Medulla oblongata (tissue), 1 donor: Measurements from ENCODE around the gene KRTAP12-4.
"Not testable (repeated sequence)": the region's sequence is repeated elsewhere in the genome, so short reads cannot be mapped to it uniquely, and the experiment has no call there.

ENCODE experiments used
- DNase-seq: peaks from one replicate; pipeline ENCODE4 v3.0.0-alpha.2; 2015; ENCODE audit errors: extremely low spot score

KRTAP12-4 gene

DNA sequence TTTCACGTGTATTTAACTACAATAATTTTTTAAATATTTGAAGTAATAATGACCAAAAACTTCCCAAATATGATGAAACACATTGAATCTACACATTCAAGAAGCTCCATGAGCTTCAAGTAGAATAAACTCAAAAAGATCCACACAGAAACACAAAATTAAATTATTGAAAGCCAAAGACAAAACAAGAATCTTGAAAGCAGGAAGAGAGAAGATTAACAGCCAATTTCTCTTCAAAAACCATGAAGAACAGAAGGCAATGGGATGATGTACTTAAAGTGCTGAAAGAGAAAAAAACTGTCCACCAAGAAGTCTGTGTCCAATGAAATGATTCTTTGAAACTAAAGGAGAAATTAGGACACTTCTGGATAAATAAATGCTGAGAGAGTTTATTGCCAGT, 22.4 kb downstream of the KRTAP12-4 start:
- no peak for DNase-seq

DNA sequence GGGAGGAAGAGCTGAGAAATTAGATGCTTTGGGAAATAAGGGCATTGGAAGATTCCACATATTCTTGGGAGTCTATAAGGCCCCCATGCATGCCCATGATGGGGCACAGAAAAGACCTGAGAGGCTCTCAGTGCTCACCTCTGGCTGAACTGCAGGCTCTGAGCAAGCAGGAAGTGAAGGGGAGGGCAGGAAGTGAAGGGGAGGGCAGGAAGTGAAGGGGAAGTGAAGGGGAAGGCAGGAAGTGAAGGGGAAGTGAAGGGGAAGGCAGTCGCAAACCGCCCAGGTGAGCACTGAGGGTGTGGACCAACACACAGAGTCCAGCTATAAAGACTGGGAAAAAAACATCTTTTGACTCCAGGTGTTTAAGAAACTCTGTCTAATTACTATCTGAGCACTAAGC, 24.0 kb downstream of the KRTAP12-4 start:
- no peak for DNase-seq

DNA sequence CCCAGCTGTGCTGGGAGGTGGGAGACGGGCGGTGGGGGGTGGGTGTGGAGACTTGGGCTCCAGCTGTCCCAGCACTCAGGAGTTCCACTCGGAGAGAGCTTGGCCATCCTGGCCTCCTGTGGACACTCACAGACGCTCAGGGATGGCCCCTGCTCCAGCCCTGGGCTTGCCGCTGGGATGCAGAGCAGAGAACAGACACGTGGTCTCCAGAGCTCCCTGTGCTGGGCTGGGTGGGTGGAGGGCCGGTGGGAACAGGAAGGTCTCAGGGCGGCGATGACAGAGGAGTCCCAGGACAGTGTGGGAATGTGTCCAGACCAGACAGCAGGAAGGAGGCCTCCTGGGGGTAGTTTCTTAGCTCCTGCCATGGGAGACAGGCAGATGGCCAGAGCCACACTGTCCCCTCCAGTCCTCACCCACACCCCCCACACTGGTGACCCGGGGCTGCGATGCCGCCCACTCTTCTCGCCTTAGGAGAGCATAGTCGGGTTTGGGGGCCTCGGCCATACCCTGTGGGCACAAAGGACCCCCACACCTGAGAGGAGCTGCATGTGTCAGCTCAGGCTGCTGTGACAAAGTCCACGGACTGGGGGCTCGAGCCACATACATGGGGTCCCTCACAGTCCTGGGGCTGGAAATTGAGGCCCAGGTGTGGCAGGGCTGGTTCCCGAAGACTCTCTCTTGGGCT, 25.6 kb downstream of the KRTAP12-4 start:
- no peak for DNase-seq

DNA sequence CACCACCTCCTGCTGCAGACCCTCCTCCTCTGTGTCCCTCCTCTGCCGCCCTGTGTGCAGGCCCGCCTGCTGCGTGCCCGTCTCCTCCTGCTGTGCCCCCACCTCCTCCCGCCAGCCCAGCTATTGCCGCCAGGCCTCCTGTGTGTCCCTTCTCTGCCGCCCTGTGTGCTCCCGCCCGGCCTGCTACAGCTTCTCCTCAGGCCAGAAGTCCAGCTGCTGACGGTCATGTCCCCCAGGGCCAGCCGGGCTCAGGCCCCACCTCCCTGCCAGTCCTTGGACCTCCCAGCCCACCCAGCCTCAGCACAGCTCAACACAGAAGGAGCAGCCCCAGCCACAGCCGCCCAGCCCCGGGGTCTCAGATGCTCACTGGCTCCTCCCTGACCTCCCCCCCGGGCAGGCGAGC, 26.6 kb downstream of the KRTAP12-4 start:
- not testable (repeated sequence) for DNase-seq

DNA sequence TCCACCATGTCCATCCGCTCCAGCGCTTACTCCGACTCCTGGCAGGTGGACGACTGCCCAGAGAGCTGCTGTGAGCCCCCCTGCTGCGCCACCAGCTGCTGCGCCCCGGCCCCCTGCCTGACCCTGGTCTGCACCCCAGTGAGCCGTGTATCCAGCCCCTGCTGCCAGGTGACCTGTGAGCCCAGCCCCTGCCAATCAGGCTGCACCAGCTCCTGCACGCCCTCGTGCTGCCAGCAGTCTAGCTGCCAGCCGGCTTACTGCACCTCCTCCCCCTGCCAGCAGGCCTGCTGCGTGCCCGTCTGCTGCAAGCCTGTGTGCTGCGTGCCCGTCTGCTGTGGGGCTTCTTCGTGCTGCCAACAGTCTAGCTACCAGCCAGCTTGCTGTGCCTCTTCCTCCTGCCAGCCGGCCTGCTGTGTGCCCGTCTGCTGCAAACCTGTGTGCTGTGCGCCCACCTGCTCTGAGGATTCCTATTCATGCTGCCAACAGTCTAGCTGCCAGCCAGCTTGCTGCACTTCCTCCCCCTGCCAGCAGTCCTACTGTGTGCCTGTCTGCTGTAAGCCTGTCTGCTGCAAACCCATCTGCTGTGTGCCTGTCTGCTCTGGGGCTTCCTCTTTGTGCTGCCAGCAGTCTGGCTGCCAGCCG, 27.2 kb downstream of the KRTAP12-4 start:
- not testable (repeated sequence) for DNase-seq

DNA sequence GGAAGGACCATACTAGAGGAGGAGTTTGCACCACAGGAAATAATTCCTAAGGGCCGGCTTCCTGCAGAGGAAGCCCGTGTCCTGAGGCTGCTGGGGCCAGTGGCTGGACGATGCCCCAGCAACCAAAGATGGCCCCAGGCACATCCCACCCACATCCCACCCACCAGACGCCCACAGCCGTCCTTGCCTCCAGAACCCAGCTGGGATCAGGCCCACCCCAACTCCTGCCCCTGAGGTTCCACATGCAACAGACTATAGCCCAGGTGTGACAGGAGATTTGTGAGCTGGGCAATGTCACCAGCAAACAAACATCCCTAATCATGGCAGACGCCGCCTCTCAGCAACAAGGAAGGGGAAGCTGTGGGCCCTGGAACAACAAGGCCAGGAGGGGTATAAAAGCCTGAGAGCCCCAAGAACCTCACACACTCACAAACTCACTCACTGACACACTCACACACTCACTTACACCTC, 27.8 kb downstream of the KRTAP12-4 start, which contains the start of gene KRTAP10-9:
Gene KRTAP10-9, plus strand, starts transcription at position 421 of the 471 bp plus-strand sequence. CDS start 79 bp downstream, outside the sequence.
- DNase-seq: no peak

DNA sequence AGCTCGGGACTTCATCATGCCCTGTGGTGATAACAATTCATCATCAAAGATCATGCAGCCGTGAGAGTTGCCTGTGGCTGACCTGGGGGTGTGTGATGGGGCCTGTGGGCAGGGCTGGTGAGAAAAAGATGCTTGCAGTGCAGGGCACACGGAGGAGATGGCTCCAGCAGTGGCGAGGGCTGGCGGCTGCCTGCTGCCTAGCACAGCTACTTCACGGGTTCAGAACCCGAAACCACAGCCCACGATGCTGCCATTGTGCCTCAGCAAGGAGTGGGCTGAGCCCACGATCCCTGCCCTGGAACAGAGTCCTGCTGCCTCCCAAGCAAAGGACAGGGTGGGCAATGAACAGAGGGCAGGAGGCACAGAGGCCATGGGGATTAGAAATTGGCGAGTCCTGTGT, 28.2 kb downstream of the KRTAP12-4 start:
- DNase-seq: no peak

DNA sequence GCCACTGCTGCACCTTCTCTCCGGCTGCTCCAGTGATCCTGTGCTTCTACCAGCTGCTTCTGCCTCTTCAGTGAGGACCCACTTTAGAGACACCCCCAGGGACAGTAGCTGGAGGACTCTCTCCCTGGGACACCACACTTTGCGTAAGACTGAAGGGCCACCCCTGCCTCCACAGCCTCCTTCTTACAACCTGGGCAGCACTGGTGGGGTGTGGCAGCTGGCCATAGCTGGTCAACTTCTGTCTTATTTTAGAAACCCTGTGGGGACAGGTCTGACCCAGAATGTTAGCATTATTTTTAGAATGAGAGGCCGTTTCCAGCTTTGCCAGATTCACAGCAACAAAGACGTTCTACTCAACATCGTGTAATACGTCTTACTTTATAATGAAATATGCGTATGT, 28.7 kb downstream of the KRTAP12-4 start:
- no peak for DNase-seq

DNA sequence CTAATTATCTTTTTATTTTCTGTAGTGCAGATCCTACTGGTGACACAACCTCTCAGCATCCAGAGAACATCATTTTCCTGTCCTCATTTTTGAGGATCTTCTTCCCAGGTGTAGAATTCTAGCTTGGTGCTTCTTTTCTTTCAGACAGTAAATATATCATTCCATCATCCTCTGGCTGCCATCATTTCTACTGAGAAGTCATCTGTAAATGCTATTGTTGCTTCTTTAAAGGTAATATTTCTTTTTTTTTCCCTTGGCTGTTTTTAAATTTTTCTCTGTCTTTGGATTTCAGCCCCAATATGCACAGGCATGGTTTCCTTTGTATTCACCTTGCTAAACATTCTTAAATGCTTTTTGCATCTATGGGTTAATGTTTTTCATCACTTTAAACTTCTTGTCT, 30.9 kb downstream of the KRTAP12-4 start:
- no peak for DNase-seq

DNA sequence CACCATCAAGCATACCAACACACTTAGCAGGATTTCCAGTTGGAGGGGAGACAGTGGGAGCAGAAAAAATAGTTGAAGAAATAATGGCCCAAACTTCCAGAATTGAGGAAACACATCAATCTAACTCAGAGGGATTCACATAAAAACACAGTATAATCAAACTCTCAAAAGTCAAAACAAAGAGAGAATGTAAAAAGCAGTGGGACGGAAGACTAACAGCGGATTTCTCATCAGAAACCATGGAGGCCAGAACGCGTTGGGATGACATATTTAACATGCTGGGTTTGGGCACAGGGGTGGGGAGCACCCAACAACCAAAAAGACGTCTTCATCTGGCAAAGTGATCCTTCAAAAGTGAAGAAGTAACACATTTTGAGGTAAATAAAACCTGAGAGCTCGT, 34.6 kb downstream of the KRTAP12-4 start:
- no peak for DNase-seq

DNA sequence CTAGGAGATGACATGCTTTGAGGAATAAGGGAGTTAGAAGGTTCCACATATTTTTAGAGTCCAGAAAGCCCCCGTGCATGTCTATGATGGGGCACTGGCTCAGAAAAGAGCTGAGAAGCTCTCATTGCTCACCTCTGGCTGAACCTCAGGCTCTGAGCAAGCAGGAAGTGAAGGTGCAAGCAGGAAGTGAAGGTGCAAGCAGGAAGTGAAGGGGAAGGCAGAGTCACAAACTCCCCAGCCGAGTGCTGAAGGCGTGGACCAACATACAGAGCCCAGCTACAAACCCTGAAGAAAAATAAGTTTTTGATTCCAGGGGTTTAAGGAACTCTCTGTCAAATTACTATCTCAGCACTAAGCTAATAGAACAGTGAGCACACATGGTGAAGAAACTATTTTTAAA, 35.5 kb downstream of the KRTAP12-4 start:
- DNase-seq: no peak

DNA sequence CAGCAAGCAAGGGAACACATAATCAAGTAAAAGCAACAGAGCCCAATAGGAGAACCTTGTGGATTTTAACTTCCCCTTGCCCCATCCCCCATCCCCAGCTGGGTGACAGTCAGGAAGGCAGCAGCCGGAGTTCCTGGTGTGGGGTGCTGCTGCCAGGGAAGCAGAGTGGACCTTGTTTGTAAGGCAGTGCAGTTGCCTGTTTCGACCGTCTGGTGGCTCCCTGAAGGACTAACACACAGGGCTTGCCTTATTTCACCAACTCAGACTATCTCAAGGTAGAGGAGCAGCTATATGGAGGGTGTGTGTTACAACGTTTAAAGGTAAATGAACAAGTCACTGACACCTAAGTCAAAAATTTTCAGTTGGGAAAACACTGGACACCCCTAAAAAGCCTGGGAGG, 36.0 kb downstream of the KRTAP12-4 start:
- peak; percentile 11 for DNase-seq

DNA sequence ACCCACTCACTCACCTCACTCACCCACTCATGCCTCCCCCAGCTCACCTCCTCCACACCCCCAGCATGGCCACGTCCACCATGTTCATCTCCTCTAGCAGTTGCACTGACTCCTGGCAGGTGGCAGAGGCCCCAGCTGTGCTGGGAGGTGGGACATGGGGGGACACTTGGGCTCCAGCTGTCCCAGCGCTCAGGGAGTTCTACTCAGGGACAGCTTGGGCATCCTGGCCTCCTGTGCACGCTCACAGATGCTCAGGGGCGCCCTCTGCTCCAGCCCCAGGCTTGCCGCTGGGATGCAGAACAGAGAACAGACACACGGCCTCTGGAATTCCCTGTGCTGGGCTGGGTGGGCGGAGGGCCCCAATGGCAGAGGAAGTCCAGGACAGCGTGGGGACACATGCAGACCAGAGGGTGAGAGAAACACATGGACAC, 37.4 kb downstream of the KRTAP12-4 start:
- no peak for DNase-seq

DNA sequence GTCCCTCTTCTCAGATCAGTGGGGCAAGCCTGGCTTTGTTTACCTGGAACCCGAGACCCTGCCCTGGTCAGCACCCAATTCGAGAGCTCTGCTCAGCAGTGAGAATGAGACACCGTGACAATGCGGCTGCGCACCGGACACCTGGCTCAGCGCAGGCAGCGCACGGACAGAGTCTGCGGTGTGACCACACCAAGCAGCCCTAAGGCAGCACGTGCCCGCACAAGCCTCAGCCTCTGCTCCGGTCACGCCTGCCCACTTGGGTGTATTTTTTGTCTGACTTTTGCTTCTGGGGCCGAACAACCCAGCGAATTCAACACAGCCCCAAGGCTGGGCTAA, 37.9 kb downstream of the KRTAP12-4 start:
- no peak for DNase-seq

DNA sequence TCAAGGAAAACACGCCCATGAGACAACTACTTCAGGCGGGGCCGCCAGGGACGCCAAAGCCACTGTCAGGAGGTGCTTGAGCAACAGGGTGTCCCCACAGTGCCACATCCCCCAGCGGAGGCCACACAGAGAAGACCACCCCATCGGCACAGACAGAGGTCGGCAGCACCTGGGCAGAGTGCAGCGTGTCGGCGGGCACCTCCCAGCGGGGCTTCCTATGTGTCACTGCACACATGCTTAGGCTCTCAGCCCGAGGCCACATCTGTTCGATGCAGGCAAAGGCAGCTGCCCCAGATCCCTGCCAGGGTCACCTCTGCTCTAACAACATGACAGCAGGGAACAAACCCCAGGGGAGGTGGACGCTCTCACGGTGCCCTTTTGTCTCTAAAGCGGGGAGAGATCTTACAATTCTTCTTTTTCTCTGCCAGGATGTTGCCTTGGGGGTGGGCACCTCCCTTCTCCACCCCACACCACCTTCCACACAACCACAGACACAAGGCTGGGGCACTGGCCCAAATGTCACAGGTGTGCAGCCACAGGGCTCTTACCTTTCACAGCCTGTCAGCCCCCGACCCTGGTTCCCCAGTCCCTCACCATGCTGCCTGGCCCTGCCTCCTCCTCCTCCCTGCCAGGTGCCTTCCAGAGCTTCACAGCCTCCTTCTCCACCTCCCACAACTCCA, 38.4 kb downstream of the KRTAP12-4 start:
- no peak for DNase-seq

DNA sequence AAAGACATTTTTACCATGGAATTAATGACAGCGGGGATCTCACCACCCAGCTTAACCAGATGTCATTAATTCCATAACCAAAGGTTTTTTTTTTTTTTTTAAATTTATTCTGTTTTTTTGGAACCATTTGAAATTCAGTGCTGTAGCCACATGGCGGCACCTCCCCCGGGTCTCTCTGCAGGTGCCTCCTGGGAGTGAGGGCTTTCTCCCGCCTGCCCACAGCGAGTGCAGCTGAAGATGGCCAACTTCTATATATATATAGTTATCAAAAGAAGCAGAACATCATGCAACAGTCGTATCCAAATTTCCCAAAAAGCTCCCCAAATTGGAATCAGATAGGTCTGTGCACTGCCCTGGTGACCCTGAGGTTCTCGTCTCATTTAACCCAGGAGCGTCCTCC, 39.0 kb downstream of the KRTAP12-4 start:
- DNase-seq: no peak

DNA sequence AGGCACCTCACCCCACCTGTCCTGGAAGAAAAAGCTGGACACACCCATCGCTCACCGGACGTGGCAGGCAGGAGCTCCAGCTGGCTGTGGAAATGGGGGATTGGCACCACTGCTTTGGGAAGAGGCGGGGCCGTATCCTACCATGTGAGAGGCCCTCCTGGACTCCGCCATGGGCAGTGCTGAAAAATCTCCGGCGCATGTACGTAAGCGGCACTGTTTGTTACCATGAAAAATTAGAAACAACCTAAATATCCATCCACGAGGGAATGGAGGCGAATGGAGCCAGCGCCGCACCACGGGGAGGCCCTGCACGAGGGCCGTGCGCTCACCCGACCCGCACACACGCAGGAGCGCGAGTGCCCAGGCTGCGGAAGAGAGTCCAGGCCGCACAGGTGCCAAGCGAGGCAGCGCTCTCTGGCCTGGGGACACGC, 39.5 kb downstream of the KRTAP12-4 start:
- no peak for DNase-seq

DNA sequence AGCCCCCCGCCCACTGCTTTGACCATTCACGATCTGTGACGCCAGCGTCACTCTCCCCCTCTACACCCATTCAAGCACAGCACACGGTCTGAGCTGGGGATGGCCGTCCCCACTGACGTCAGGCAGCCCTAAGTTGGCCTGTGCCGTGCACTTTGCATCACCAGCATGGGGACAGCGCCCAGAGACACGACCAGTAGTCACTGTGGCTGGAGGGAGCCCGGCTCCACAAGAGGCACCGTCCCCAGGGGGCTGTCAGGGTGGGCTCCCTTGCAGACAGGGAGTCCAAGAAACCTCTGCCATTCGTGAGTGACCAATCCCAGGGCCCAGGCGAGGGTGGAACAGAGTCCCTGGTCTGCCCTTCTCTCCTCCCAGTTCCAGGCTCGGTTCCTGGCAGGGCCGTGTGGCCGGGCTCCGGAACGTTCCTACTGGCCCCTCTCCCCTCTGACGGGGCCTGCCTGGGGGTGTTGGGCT, 40.3 kb downstream of the KRTAP12-4 start:
- DNase-seq: no peak

DNA sequence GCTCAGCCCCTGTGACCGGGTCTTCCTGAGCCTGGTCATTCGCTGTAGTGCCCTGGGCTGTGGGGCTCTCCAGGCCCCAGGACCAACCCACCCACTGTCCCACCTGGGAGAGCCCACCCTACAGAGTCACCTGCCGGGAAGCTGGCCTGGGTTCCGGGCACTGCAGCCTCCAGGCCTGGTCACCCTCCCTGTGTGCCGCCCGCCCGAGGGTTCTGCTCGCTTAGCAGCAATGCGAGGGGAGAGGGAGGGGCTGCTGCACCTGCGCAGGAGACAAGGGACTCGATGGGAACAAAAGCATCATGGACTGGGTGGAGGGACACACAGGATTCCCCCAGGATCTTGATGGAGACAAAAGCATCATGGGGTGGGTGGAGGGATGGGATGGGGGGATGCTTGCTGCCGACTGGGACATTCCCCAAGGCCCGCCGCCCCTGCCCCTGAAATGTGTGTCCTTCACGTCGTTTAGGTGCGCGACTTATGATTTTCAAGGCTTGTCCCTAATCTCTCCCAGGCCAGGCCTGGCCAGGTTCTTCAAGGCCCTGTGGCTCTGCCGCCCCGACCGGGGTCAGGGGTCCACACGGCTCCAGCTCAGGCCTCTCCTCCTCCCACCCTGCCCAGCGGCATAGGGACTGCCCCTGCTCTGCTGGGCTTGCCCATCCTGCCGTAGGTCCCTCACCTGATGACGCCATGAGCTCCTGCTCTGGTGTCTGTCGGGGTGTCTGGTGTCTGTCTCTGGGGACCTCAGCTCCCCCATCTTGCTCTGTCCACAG, 40.9 kb downstream of the KRTAP12-4 start:
- no peak for DNase-seq

DNA sequence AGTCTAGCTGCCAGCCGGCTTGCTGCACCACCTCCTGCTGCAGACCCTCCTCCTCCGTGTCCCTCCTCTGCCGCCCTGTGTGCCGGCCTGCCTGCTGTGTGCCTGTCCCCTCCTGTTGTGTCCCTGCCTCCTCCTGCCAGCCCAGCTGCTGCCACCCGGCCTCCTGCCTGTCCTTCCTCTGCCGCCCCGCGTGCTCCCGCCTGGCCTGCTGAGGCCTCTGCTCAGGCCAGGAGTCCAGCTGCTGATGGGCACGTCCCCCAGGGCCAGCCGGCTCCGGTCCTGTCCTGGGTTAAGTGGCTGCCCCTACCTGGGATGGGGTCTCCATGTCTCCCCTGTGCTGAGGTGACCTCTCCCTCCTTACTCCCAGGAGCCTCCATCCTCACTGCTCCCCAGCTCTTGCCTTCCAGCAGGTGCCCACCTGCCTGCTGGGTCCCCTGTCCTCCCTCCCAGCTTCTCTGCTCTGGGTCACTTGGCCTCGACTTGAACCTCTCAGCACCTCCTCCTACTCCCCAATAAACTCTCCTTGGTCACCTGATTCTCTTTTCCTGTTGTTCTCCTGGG, 41.7 kb downstream of the KRTAP12-4 start:
- no peak for DNase-seq

DNA sequence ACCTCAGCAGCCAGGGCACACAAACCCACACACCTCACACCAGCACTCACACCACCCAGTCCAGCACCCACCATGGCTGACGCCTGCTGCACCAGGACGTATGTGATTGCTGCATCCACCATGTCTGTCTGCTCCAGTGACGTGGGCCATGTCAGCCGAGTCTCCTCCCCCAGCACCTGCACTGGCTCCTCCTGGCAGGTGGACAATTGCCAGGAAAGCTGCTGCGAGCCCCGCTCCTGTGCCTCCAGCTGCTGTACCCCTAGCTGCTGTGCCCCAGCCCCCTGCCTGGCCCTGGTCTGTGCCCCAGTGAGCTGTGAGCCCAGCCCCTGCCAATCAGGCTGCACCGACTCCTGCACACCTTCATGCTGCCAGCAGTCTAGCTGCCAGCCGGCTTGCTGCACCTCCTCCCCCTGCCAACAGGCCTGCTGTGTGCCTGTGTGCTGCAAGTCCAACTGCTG, 42.4 kb downstream of the KRTAP12-4 start, which contains the start of gene KRTAP10-8:
Gene KRTAP10-8, plus strand, starts transcription at position 51 of the 458 bp plus-strand sequence. Its CDS starts 22 bp downstream, at position 73.
- DNase-seq: no peak
